Cardiac muscle cell (in vitro differentiated cells and primary cell): ENCODE results near the gene PRIM2. TPM values are rescaled to one million over a fixed set of nuclear protein-coding genes. Genes with fewer than 3 reads are reported as not detected.
"Not testable (repeated sequence)": the region's sequence is repeated elsewhere in the genome, so short reads cannot be mapped to it uniquely, and the experiment has no call there.

Source experiments
- DNase-seq, 2 donors: peaks; one replicate each; pipeline versions ENCODE4 v3.0.0 to v3.0.0-alpha.2; 2010 to 2017; ENCODE audit warnings: low read depth in 1 of 2, low spot score in 1 of 2
- H3K27ac ChIP-seq: fragments of 200-600 bp; sonication (generic); 2 replicates; pipeline ENCODE4 v1.5.1; 2016
- H3K27me3 ChIP-seq: fragments of 200-600 bp; sonication (generic); 2 replicates; pipeline ENCODE4 v1.6.0; 2016; ENCODE audit warnings: control low read depth
- H3K36me3 ChIP-seq: fragments of 200-600 bp; sonication (generic); 2 replicates; pipeline ENCODE4 v1.5.1; 2016; ENCODE audit warnings: control low read depth
- H3K4me1 ChIP-seq: fragments of 200-600 bp; sonication (generic); 2 replicates; pipeline ENCODE4 v1.8.1; 2017; ENCODE audit warnings: low read depth, mild to moderate bottlenecking, mixed run types
- H3K4me3 ChIP-seq: fragments of 200-600 bp; sonication (generic); 2 replicates; pipeline ENCODE4 v1.5.1; 2016; ENCODE audit warnings: mild to moderate bottlenecking
- H3K9me3 ChIP-seq: fragments of 200-600 bp; sonication (generic); 2 replicates; pipeline ENCODE4 v1.5.1; 2017; ENCODE audit warnings: low read depth, mild to moderate bottlenecking, control low read depth
- CTCF ChIP-seq: IDR thresholded peaks from 2 replicates; pipeline ENCODE4 v1.5.1; 2012; ENCODE audit warnings: low read depth, mild to moderate bottlenecking, low read length
- polyA plus RNA-seq: library from polyadenylated mRNA; unstranded; fragments of >200 nt; fragmentation: Nextera tagmentation; extraction: Ambion mirVana; gene quantifications from 2 replicates; pipeline ENCODE4 v1.2.1, GENCODE V29; 2016
- total RNA-seq: library from RNA; depleted of rRNA; stranded (reverse); fragments of >200 nt; gene quantifications from 2 replicates; pipeline ENCODE4 v1.2.3, GENCODE V29; 2016

The PRIM2 gene
- total and polyA plus RNA-seq, 2 experiments from 2014 or later: 6.2 to 7.4 TPM

GRCh38 chr6:57303931-57304681 is 13.3 kb upstream of the PRIM2 start:
- H3K9me3 ChIP-seq: no peaks in the 10 kb centered on the region
- no peak overlapping the region for H3K4me3 ChIP-seq
- no peaks in the 10 kb centered on the region for H3K27me3 ChIP-seq
- DNase-seq: peak in 1 of 2 donors; percentile 41
- H3K4me1 ChIP-seq: peaks cover 2% of the 10 kb centered on the region
- H3K36me3 ChIP-seq: no peaks in the 10 kb centered on the region
- TF ChIP-seq CTCF: no peak
- H3K27ac ChIP-seq: no peak overlapping the region

- DNase-seq: peak; percentile 31 to 47
- Histone ChIP-seq H3K36me3 (no peaks in the 10 kb centered on the region), H3K27ac (no peak overlapping the region), H3K4me1 (peaks cover 2% of the 10 kb centered on the region), H3K4me3 (no peak overlapping the region), H3K27me3 (no peaks in the 10 kb centered on the region), H3K9me3 (no peaks in the 10 kb centered on the region)
- TF ChIP-seq CTCF: no peak
These were observed 12.3 kb upstream of the PRIM2 start for GRCh38 chr6:57305107-57305506.

- DNase-seq: no peak
- Histone ChIP-seq H3K9me3 (no peaks in the 10 kb centered on the region), H3K27me3 (no peaks in the 10 kb centered on the region), H3K36me3 (no peaks in the 10 kb centered on the region), H3K4me3 (no peak overlapping the region), H3K4me1 (peaks cover 2% of the 10 kb centered on the region), H3K27ac (no peak overlapping the region)
- no peak for TF ChIP-seq CTCF
These were observed 11.7 kb upstream of the PRIM2 start for GRCh38 chr6:57305761-57306160.

- H3K9me3 ChIP-seq: no peaks in the 10 kb centered on the region
- no peak overlapping the region for H3K4me3 ChIP-seq
- H3K27ac ChIP-seq: no peak overlapping the region
- DNase-seq: no peak
- H3K36me3 ChIP-seq: no peaks in the 10 kb centered on the region
- H3K4me1 ChIP-seq: peaks cover 2% of the 10 kb centered on the region
- no peaks in the 10 kb centered on the region for H3K27me3 ChIP-seq
- no peak for TF ChIP-seq CTCF
These were observed 11.2 kb upstream of the PRIM2 start for GRCh38 chr6:57306273-57306672.

- TF ChIP-seq CTCF: no peak
- H3K27me3 ChIP-seq: no peaks in the 10 kb centered on the region
- H3K9me3 ChIP-seq: no peaks in the 10 kb centered on the region
- no peaks in the 10 kb centered on the region for H3K36me3 ChIP-seq
- peaks cover 2% of the 10 kb centered on the region for H3K4me1 ChIP-seq
- DNase-seq: no peak
- no peak overlapping the region for H3K4me3 ChIP-seq
- H3K27ac ChIP-seq: no peak overlapping the region
These were observed 9.6 kb upstream of the PRIM2 start for GRCh38 chr6:57307850-57308249.

- H3K4me1 ChIP-seq, H3K27ac ChIP-seq, H3K27me3 ChIP-seq, H3K9me3 ChIP-seq, DNase-seq, H3K36me3 ChIP-seq, H3K4me3 ChIP-seq: not testable (repeated sequence)
These were observed 8.7 kb upstream of the PRIM2 start for GRCh38 chr6:57308755-57309154.

GRCh38 chr6:57310095-57310816 is 7.2 kb upstream of the PRIM2 start:
- not testable (repeated sequence) for H3K4me3 ChIP-seq, H3K9me3 ChIP-seq, H3K27ac ChIP-seq, DNase-seq, H3K27me3 ChIP-seq, H3K36me3 ChIP-seq, H3K4me1 ChIP-seq
